Keratinocyte (primary cell): ENCODE measurements around the gene PTPRN2. TPM values are rescaled to one million over a fixed set of nuclear protein-coding genes. Genes with fewer than 3 reads are reported as not detected.

Experiments used
- DNase-seq: peaks from one replicate; pipeline ENCODE4 v3.0.0-alpha.2; 2011; ENCODE audit warnings: low read depth, missing footprints, low spot score
- FAIRE-seq: peaks from 2 replicates; lab custom pipeline; 2011; peaks lifted over from hg19 to GRCh38; lab: Jason Lieb, UNC
- H2AFZ ChIP-seq: 2 replicates; pipeline ENCODE4 v1.6.0; 2012; ENCODE audit warnings: low read length, control low read depth, inconsistent platforms; ENCODE audit not compliant: control insufficient read depth
- H3K27ac ChIP-seq: 2 replicates; pipeline ENCODE4 v1.5.1; 2011; ENCODE audit warnings: low read length; ENCODE audit not compliant: control insufficient read depth, insufficient read depth
- H3K27me3 ChIP-seq: 3 replicates; pipeline ENCODE4 v1.6.0; 2011; ENCODE audit warnings: low read length; ENCODE audit not compliant: control insufficient read depth, insufficient read depth; ENCODE audit errors: extremely low read depth
- H3K36me3 ChIP-seq, 2 experiments: 2 replicates in 1 of 2; 3 replicates in 1 of 2; pipeline ENCODE4 v1.5.1; 2011; ENCODE audit warnings: low read length in 2 of 2, mild to moderate bottlenecking in 1 of 2; ENCODE audit not compliant: control insufficient read depth in 2 of 2, insufficient read depth in 2 of 2; ENCODE audit errors: extremely low read depth in 1 of 2
- H3K4me1 ChIP-seq: 3 replicates; pipeline ENCODE4 v1.5.1; 2011; ENCODE audit warnings: low read length; ENCODE audit not compliant: control insufficient read depth, insufficient read depth; ENCODE audit errors: extremely low read depth
- H3K4me2 ChIP-seq: 3 replicates; pipeline ENCODE4 v1.6.0; 2011; ENCODE audit warnings: low read depth, low read length; ENCODE audit not compliant: control insufficient read depth, insufficient read depth; ENCODE audit errors: extremely low read depth
- H3K4me3 ChIP-seq, 3 experiments: fragments of 200-600 bp in 1 of 3; sonication (generic) in 1 of 3; 2 replicates in 2 of 3; 3 replicates in 1 of 3; pipeline ENCODE4 v1.5.1; 2011 to 2016; ENCODE audit warnings: low read length in 3 of 3, mild to moderate bottlenecking in 3 of 3, control low read depth in 2 of 3, inconsistent platforms in 1 of 3, low read depth in 1 of 3, mixed read lengths in 1 of 3, mixed run types in 1 of 3, moderate library complexity in 1 of 3; ENCODE audit not compliant: control insufficient read depth in 2 of 3, insufficient read depth in 2 of 3; ENCODE audit errors: extremely low read depth in 1 of 3
- H3K79me2 ChIP-seq: 2 replicates; pipeline ENCODE4 v1.6.0; 2012; ENCODE audit warnings: low read length; ENCODE audit not compliant: control insufficient read depth, insufficient read depth
- H3K9ac ChIP-seq: 3 replicates; pipeline ENCODE4 v1.6.0; 2011; ENCODE audit warnings: low read length; ENCODE audit not compliant: control insufficient read depth, insufficient read depth; ENCODE audit errors: extremely low read depth
- H3K9me1 ChIP-seq: 3 replicates; pipeline ENCODE4 v1.6.0; 2011; ENCODE audit warnings: low read length; ENCODE audit not compliant: control insufficient read depth, insufficient read depth; ENCODE audit errors: extremely low read depth
- H3K9me3 ChIP-seq: 2 replicates; pipeline ENCODE4 v1.5.1; 2012; ENCODE audit warnings: low read depth, low read length; ENCODE audit not compliant: control insufficient read depth
- H4K20me1 ChIP-seq: 3 replicates; pipeline ENCODE4 v1.6.0; 2011; ENCODE audit warnings: low read length; ENCODE audit not compliant: control insufficient read depth, insufficient read depth; ENCODE audit errors: extremely low read depth
- CTCF ChIP-seq, 3 experiments: IDR thresholded peaks in 1 of 3; conservative IDR thresholded peaks in 1 of 3; optimal IDR thresholded peaks in 1 of 3; 2 replicates in 2 of 3; 3 replicates in 1 of 3; pipeline versions ENCODE3 to v1.5.1; 2011; ENCODE audit warnings: low read length in 3 of 3, mild to moderate bottlenecking in 3 of 3, moderate library complexity in 2 of 3, control low read depth in 1 of 3, inconsistent platforms in 1 of 3; ENCODE audit not compliant: insufficient read depth in 2 of 3; ENCODE audit errors: extremely low read depth in 1 of 3
- EZH2 ChIP-seq: IDR thresholded peaks from one replicate; pipeline ENCODE4 v1.6.1; 2012; ENCODE audit warnings: inconsistent platforms, mild to moderate bottlenecking, low read length, moderate library complexity
- dilution Hi-C: fragments of 300-500 bp; cut with MboI; formaldehyde crosslinking; loops from one replicate; pipeline ENCODE4 v1.7.0; 2020; ENCODE audit warnings: low sequenced_read_pairs; ENCODE audit not compliant: extremely low pct_ligation_motif_present
- polyA plus RNA-seq, 5 experiments: library from polyadenylated mRNA; depleted of rRNA in 3 of 5; stranded (reverse) in 3 of 5; stranded (forward) in 1 of 5; unstranded in 1 of 5; fragments of >200 nt; gene quantifications; 1 replicate in 1 of 5; 2 replicates in 3 of 5; 3 replicates in 1 of 5; pipeline versions ENCODE4 v1.2.1 to v1.2.3, GENCODE V29; 2011 to 2012; ENCODE audit warnings: missing spikeins in 2 of 5, low read depth in 1 of 5, low replicate concordance in 1 of 5

The PTPRN2 gene
- polyA plus RNA-seq, 1 donor (not counting 4 experiments of a cell fraction or from before 2014, with no cell fraction given) = not detected

GRCh38 chr7:158396982-158397862 lies 190.4 kb downstream of the PTPRN2 start:
- DNase-seq = no peak
- FAIRE-seq = no peak
- dilution Hi-C loops = no loop called here
- Histone ChIP-seq H4K20me1 (no peaks in the 10 kb centered on the region), H3K9me1 (no peaks in the 10 kb centered on the region), H3K9ac (no peak overlapping the region), H3K27me3 (no peaks in the 10 kb centered on the region), H3K9me3 (peaks cover 4% of the 10 kb centered on the region), H3K36me3 (no peaks in the 10 kb centered on the region), H3K79me2 (no peaks in the 10 kb centered on the region), H2AFZ (no peak overlapping the region), H3K4me1 (no peaks in the 10 kb centered on the region), H3K4me2 (no peak overlapping the region), H3K4me3 (no peak overlapping the region), H3K27ac (no peak overlapping the region)
- TF ChIP-seq EZH2 (no peak), CTCF (optimal IDR thresholded peaks at IDR 0.05 in 1 of 3, IDR thresholded peaks at IDR 0.05 in 1 of 3, conservative IDR thresholded peaks at IDR 0.05 in 1 of 3; ENCODE audit: extremely low read depth in 1 of 3, insufficient read depth in 2 of 3, low read length in 3 of 3) (no peak)

GRCh38 chr7:158396301-158396905 lies 191.2 kb downstream of the PTPRN2 start:
- no peaks in the 10 kb centered on the region for H4K20me1 ChIP-seq
- no peak for TF ChIP-seq EZH2
- no peak for TF ChIP-seq CTCF (optimal IDR thresholded peaks at IDR 0.05 in 1 of 3, IDR thresholded peaks at IDR 0.05 in 1 of 3, conservative IDR thresholded peaks at IDR 0.05 in 1 of 3; ENCODE audit: extremely low read depth in 1 of 3, insufficient read depth in 2 of 3, low read length in 3 of 3)
- H2AFZ ChIP-seq = no peak overlapping the region
- no peak overlapping the region for H3K9ac ChIP-seq
- H3K9me3 ChIP-seq = peaks cover 8% of the 10 kb centered on the region
- no peak overlapping the region for H3K4me3 ChIP-seq
- DNase-seq = no peak
- H3K79me2 ChIP-seq = no peaks in the 10 kb centered on the region
- H3K4me2 ChIP-seq = no peak overlapping the region
- H3K27me3 ChIP-seq = no peaks in the 10 kb centered on the region
- dilution Hi-C loops = no loop called here
- no peak overlapping the region for H3K27ac ChIP-seq
- FAIRE-seq = no peak
- H3K36me3 ChIP-seq = no peaks in the 10 kb centered on the region
- H3K4me1 ChIP-seq = no peaks in the 10 kb centered on the region
- H3K9me1 ChIP-seq = no peaks in the 10 kb centered on the region
